ENCODE results near the gene PCDH9.

GRCh38 chr13:67118277-67118676 lies 111.9 kb downstream of the PCDH9 start:
- TF ChIP-seq, protein P1, sequence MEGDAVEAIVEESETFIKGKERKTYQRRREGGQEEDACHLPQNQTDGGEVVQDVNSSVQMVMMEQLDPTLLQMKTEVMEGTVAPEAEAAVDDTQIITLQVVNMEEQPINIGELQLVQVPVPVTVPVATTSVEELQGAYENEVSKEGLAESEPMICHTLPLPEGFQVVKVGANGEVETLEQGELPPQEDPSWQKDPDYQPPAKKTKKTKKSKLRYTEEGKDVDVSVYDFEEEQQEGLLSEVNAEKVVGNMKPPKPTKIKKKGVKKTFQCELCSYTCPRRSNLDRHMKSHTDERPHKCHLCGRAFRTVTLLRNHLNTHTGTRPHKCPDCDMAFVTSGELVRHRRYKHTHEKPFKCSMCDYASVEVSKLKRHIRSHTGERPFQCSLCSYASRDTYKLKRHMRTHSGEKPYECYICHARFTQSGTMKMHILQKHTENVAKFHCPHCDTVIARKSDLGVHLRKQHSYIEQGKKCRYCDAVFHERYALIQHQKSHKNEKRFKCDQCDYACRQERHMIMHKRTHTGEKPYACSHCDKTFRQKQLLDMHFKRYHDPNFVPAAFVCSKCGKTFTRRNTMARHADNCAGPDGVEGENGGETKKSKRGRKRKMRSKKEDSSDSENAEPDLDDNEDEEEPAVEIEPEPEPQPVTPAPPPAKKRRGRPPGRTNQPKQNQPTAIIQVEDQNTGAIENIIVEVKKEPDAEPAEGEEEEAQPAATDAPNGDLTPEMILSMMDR (conservative IDR thresholded peaks at IDR 0.05; ENCODE audit: low read depth, low read length): no peak
- no peak for TF ChIP-seq POLR2A (IDR thresholded peaks at IDR 0.05; ENCODE audit: low read depth, low read length)
- TF ChIP-seq CHD1 (IDR thresholded peaks at IDR 0.05; ENCODE audit: low read depth, low read length): no peak
- no peak for TF ChIP-seq CEBPB (IDR thresholded peaks at IDR 0.05; ENCODE audit: low read depth, low read length)
- TF ChIP-seq RCOR1 (IDR thresholded peaks at IDR 0.05; ENCODE audit: insufficient replicate concordance, low read length): no peak
- TF ChIP-seq RFX5 (IDR thresholded peaks at IDR 0.05; ENCODE audit: low read depth, low read length): no peak
- TF ChIP-seq MAFK (IDR thresholded peaks at IDR 0.05; ENCODE audit: low read depth, low read length): no peak

Data from IMR-90 (cell line).